Stimulated activated CD4-positive, alpha-beta T cell treated with anti-CD3 and anti-CD28 coated beads, TNF-alpha, amount 100 ng/mL, for 24 hours (primary cell): ENCODE results near the gene P2RX3.
"Not testable (repeated sequence)": the region's sequence is repeated elsewhere in the genome, so short reads cannot be mapped to it uniquely, and the experiment has no call there.

Experiments
- DNase-seq, 3 experiments: peaks; one replicate each; pipeline ENCODE4 v3.0.0-alpha.2; 2020; ENCODE audit warnings: low read depth in 3 of 3

The P2RX3 gene

GRCh38 chr11:57324886-57325734 lies 13.0 kb upstream of the P2RX3 start, which contains the start of gene TNKS1BP1:
Gene TNKS1BP1, minus strand, starts transcription at chr11:57324952. Its CDS starts 3,067 bp downstream, at chr11:57321885.
- peak; percentile 84 to 91 (median 86) for DNase-seq

GRCh38 chr11:57325735-57326048 lies 12.5 kb upstream of the P2RX3 start:
- no peak for DNase-seq

- no peak for DNase-seq
Observed at GRCh38 chr11:57327721-57328120, 10.4 kb upstream of the P2RX3 start.

GRCh38 chr11:57330029-57330428 lies 8.1 kb upstream of the P2RX3 start:
- no peak for DNase-seq

- no peak for DNase-seq
Observed at GRCh38 chr11:57331720-57332119, 6.4 kb upstream of the P2RX3 start.

GRCh38 chr11:57332694-57333440 lies 5.3 kb upstream of the P2RX3 start:
- DNase-seq: no peak

GRCh38 chr11:57335023-57335342 lies 3.2 kb upstream of the P2RX3 start:
- no peak for DNase-seq

- DNase-seq: peak; percentile 73 to 88 (median 76)
Observed at GRCh38 chr11:57335343-57336110, 2.6 kb upstream of the P2RX3 start, which contains the start of gene SSRP1. Gene SSRP1, minus strand, starts transcription at chr11:57335892. Its CDS starts 771 bp downstream, at chr11:57335121.

- DNase-seq: no peak
Observed at GRCh38 chr11:57336111-57336666, 2.0 kb upstream of the P2RX3 start.

GRCh38 chr11:57336856-57337255 lies 1.3 kb upstream of the P2RX3 start:
- DNase-seq: not testable (repeated sequence)

- no peak for DNase-seq
Observed at GRCh38 chr11:57339328-57339727, 1.2 kb downstream of the P2RX3 start.

GRCh38 chr11:57340039-57340615 lies 2.0 kb downstream of the P2RX3 start:
- no peak for DNase-seq

- DNase-seq: no peak
Observed at GRCh38 chr11:57341250-57341808, 3.2 kb downstream of the P2RX3 start.

- DNase-seq: no peak
Observed at GRCh38 chr11:57342702-57343101, 4.5 kb downstream of the P2RX3 start.

- DNase-seq: no peak
Observed at GRCh38 chr11:57343825-57344224, 5.7 kb downstream of the P2RX3 start.

GRCh38 chr11:57344826-57345225 lies 6.7 kb downstream of the P2RX3 start:
- DNase-seq: no peak

GRCh38 chr11:57345555-57346211 lies 7.5 kb downstream of the P2RX3 start:
- DNase-seq: peak; percentile 45 to 67 (median 67)

- DNase-seq: no peak
Observed at GRCh38 chr11:57347336-57347735, 9.2 kb downstream of the P2RX3 start.

GRCh38 chr11:57348052-57348451 lies 9.9 kb downstream of the P2RX3 start:
- DNase-seq: no peak

GRCh38 chr11:57348636-57349313 lies 10.6 kb downstream of the P2RX3 start:
- DNase-seq: no peak
